HFF-Myc (cell line): ENCODE results near the gene VPS13D.
"Not testable (repeated sequence)": the region's sequence is repeated elsewhere in the genome, so short reads cannot be mapped to it uniquely, and the experiment has no call there.

ENCODE experiments used
- DNase-seq: peaks from one replicate; pipeline ENCODE4 v3.0.0-alpha.2; 2011; ENCODE audit warnings: low read depth; ENCODE audit errors: extremely low read depth
- H3K4me3 ChIP-seq: replicated peaks from 2 replicates; pipeline ENCODE4 v1.5.1; 2011; ENCODE audit warnings: low read depth, mild to moderate bottlenecking, control low read depth, low read length
- CTCF ChIP-seq: IDR thresholded peaks from 2 replicates; pipeline ENCODE4 v1.5.1; 2012; ENCODE audit warnings: mild to moderate bottlenecking, low read depth, low read length, control low read depth; ENCODE audit errors: missing control alignments

Gene VPS13D

GRCh38 chr1:12451560-12451900 lies 221.7 kb downstream of the VPS13D start:
- DNase-seq, result no peak
- no peak for TF ChIP-seq CTCF
- H3K4me3 ChIP-seq, result no peak overlapping the region

DNA sequence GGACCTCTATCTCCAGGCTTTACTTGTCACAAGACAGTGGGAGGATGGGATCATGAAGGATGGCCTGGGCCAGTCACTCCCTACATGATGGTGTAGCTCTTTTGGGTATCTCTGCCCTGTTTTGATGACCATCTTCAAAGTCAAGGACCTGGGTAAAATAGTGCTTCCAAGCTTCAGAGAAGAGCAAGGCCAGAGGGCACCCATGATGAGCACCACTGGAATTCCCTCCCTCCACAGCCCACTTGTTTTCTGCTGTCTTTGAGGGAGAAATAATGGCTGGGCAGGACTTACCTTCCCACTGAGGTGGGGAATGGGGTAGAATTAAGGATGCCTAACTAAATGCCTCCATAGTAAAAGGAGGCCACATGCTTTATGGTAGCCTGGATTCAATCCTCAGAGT lies 222.4 kb downstream of the VPS13D start:
- no peak for DNase-seq
- no peak overlapping the region for H3K4me3 ChIP-seq
- no peak for TF ChIP-seq CTCF

DNA sequence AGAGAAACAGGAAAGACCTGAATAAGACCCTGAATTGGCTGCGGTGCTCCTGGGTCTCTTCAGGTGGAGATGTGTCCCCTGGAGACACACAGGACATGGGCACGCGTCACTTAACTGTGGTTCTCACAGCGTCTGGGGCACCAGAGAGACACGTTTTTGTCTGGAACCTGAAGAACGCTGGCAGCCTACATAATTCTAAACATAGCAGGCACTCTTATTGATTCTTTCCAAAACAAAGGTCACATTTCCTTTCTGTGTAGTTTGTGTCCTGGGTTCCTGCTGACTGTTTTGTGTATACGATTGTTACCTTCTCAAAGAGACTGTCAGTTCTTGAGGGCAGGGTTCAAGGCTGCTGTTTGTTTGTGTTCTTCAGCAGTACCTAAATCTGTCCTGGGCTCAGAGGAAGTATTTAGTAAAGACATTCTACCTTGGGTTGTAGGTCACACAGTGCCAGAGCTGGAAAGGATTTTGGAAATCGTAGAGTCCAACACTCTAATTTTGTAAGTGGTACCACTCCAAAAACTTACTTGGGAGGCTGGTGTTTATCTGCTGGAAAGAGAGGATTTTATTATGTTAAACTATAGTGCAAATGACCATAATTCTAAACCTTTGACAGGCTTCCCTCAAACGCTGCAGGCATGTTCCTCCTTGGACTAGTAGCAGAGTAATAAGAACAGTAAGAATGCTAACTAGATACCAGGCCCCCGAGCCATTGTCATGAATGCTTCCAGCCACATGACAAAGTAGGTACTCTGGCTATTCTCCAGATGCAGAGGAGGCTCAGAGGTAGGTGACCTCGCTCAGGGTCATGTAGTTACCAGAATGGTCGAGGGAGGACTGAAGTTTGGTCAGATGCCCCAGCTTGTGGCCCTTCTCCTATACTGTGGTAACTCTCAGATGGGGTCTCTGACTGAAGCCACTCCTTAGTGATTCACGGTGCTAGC lies 223.8 kb downstream of the VPS13D start:
- no peak for DNase-seq
- no peak overlapping the region for H3K4me3 ChIP-seq
- no peak for TF ChIP-seq CTCF

GRCh38 chr1:12454406-12455391 lies 224.9 kb downstream of the VPS13D start:
- TF ChIP-seq CTCF, result no peak
- H3K4me3 ChIP-seq, result no peak overlapping the region
- no peak for DNase-seq

DNA sequence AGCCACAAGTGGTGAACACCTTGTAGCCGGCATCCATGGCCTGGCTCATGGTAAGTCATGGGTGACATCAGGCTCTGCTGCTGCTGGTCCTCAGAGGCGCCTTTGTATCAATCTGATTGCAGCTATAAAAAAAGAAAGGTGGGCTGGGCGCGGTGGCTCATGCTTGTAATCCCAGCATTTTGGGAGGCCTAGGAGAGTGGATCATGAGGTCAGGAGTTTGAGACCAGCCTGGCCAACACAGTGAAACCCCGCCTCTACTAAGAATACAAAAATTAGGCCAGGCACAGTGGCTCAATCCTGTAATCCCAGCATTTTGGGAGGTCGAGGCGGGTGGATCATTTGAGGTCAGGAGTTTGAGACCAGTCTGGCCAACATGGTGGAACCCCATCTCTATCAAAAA lies 226.3 kb downstream of the VPS13D start:
- not testable (repeated sequence) for H3K4me3 ChIP-seq, DNase-seq

DNA sequence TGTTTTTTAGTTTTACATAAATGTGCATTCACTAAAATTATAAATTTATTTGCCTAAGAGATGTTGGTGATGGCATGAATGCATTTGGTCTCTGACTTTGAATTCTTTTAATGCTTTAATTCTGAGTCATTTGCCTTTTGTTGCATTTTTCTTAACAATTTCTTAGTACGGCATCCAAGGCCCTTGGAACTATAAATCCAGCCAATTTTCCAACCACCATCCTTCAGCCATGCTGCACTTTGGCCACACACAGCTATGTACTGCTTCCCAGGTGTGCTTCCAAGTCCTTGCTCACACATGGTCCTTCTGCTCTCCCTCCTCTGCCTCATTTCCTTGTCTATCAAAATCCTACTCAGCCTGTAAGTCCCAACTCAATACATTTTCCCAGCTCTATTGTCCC lies 227.1 kb downstream of the VPS13D start:
- TF ChIP-seq CTCF, result no peak
- no peak overlapping the region for H3K4me3 ChIP-seq
- DNase-seq, result no peak

- no peak for DNase-seq
- H3K4me3 ChIP-seq, result no peak overlapping the region
- TF ChIP-seq CTCF, result no peak
Measured at GRCh38 chr1:12457771-12458170, 227.9 kb downstream of the VPS13D start.
